H1 (cell line): ENCODE measurements around the gene ACVRL1. TPM values are rescaled to one million over a fixed set of nuclear protein-coding genes. Genes with fewer than 3 reads are reported as not detected.

Experiments used
- BCL11A ChIP-seq, 2 experiments: IDR thresholded peaks; one replicate each; pipeline ENCODE4 v1.6.1; 2011; ENCODE audit warnings: low read depth in 2 of 2, low read length in 2 of 2, mild to moderate bottlenecking in 2 of 2
- EZH2 ChIP-seq: fragments of 200-600 bp; sonication (generic); IDR thresholded peaks from 2 replicates; pipeline ENCODE4 v1.7.1; 2012; ENCODE audit warnings: low read depth, mild to moderate bottlenecking, moderate library complexity, low read length, inconsistent platforms; ENCODE audit not compliant: severe bottlenecking
- KDM5A ChIP-seq: fragments of 200-600 bp; IDR thresholded peaks from 2 replicates; pipeline ENCODE4 v1.7.1; 2012; ENCODE audit warnings: mild to moderate bottlenecking, low read length, inconsistent platforms, mixed read lengths
- NANOG ChIP-seq: IDR thresholded peaks from 2 replicates; pipeline ENCODE4 v1.6.1; 2011; ENCODE audit warnings: low read length, low read depth, mild to moderate bottlenecking, inconsistent platforms; ENCODE audit not compliant: insufficient read depth, poor library complexity, severe bottlenecking
- PHF8 ChIP-seq: fragments of 200-600 bp; sonication (generic); conservative IDR thresholded peaks from 2 replicates; pipeline ENCODE4 v1.7.1; 2012; ENCODE audit warnings: low read depth, mild to moderate bottlenecking, inconsistent platforms, low read length, moderate library complexity
- SIRT6 ChIP-seq: IDR thresholded peaks from one replicate; pipeline ENCODE4 v1.7.1; 2012; ENCODE audit warnings: low read length, inconsistent platforms
- YY1 ChIP-seq: IDR thresholded peaks from 2 replicates; pipeline ENCODE4 v1.6.1; 2011; ENCODE audit warnings: low read depth, mild to moderate bottlenecking, low read length
- polyA plus RNA-seq, 7 experiments: library from polyadenylated mRNA; depleted of rRNA in 3 of 7; stranded (reverse) in 5 of 7; unstranded in 2 of 7; fragments of >200 nt in 5 of 7; fragments of 200-250 nt in 2 of 7; gene quantifications; 1 replicate in 5 of 7; 2 replicates in 1 of 7; 4 replicates in 1 of 7; pipeline versions ENCODE4 v1.2.1 to v1.2.3, GENCODE V29; 2011 to 2013; ENCODE audit warnings: missing spikeins in 2 of 7, mixed read lengths in 2 of 7
- total RNA-seq: library from RNA; stranded (reverse); fragmentation: NEBNext Ultra II Directional; extraction: Animal tissue kit (Norgen Biotek cat#: 25700); gene quantifications from 2 replicates; pipeline ENCODE4 v1.2.1, GENCODE V29; 2021
- TF ChIP-seq, protein P1 (sequence below), 3 experiments: IDR thresholded peaks; 1 replicate in 2 of 3; 2 replicates in 1 of 3; pipeline versions ENCODE4 v1.5.1 to v1.6.1; 2011; ENCODE audit warnings: low read length in 3 of 3, mild to moderate bottlenecking in 3 of 3, inconsistent platforms in 2 of 3, low read depth in 1 of 3, moderate library complexity in 1 of 3; ENCODE audit not compliant: insufficient read depth in 1 of 3; ENCODE audit errors: control extremely low read depth in 1 of 3

Gene ACVRL1
- total and polyA plus RNA-seq, 2 of the 8 experiments (the other 6 are each of a cell fraction or from before 2014, with no cell fraction given), result 0.09 to 0.35 TPM

DNA sequence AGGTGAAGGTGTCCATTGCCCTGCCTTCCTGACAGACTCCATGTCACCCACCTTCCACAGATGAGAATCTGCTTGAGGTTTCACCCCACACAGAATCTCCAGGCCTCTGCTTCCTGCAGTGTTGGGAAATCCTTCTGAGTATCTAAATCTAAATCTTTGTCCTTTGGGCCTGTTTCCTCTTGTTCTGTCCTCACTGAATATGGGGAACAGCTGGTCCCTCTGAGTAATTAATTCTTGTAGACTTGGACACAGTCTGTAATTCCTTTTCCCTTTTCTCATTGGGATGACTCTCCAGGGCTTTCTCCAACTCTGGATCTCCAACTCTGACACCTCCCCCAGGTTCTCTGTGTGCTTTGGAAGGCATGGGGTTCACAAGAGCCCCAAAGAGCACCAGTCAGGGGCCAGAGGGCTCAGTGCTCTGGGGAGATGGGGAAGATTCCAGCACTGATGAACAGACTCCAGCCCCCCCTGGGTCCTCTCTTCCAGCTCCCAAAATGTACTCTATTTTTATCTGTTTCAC, 2.3 kb upstream of the ACVRL1 start (continued):
- TF ChIP-seq, protein P1, sequence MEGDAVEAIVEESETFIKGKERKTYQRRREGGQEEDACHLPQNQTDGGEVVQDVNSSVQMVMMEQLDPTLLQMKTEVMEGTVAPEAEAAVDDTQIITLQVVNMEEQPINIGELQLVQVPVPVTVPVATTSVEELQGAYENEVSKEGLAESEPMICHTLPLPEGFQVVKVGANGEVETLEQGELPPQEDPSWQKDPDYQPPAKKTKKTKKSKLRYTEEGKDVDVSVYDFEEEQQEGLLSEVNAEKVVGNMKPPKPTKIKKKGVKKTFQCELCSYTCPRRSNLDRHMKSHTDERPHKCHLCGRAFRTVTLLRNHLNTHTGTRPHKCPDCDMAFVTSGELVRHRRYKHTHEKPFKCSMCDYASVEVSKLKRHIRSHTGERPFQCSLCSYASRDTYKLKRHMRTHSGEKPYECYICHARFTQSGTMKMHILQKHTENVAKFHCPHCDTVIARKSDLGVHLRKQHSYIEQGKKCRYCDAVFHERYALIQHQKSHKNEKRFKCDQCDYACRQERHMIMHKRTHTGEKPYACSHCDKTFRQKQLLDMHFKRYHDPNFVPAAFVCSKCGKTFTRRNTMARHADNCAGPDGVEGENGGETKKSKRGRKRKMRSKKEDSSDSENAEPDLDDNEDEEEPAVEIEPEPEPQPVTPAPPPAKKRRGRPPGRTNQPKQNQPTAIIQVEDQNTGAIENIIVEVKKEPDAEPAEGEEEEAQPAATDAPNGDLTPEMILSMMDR (IDR thresholded peaks at IDR 0.05; ENCODE audit: control extremely low read depth in 1 of 3, insufficient read depth in 1 of 3, low read depth in 1 of 3, low read length in 3 of 3), result no peak
- TF ChIP-seq SIRT6, result no peak
- no peak for TF ChIP-seq NANOG
- TF ChIP-seq BCL11A (IDR thresholded peaks at IDR 0.05; ENCODE audit: low read depth in 2 of 2, low read length in 2 of 2), result no peak
- no peak for TF ChIP-seq KDM5A
- TF ChIP-seq EZH2, result no peak
- no peak for TF ChIP-seq PHF8
- no peak for TF ChIP-seq YY1
- TF ChIP-seq, all 59 proteins: peak for 0
